ENCODE results near the gene ATP13A4.

The ATP13A4 gene

DNA sequence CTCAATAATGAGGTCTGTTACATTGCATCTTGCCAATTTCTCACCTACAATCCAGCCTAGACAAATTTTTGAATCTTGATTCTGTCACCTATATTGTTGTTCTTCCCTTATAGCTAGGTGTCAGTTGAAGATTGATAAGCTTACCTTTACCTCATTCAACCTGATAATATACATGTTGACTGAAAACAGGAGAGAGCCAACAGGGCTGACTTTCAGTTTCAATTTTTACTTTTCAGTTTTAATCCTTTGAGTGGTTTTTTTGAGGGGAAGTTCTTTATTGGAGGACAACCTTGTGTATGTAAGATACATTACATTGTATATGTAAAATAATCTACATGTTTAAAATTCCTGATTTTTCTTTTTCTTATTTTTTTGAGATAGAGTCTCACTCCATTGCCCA is 181.9 kb downstream of the ATP13A4 start:
- no peak overlapping the region for H3K4me3 ChIP-seq (ENCODE audit: low read length)
- no peak for TF ChIP-seq ZNF274 (IDR thresholded peaks at IDR 0.05; ENCODE audit: low read depth, low read length)

DNA sequence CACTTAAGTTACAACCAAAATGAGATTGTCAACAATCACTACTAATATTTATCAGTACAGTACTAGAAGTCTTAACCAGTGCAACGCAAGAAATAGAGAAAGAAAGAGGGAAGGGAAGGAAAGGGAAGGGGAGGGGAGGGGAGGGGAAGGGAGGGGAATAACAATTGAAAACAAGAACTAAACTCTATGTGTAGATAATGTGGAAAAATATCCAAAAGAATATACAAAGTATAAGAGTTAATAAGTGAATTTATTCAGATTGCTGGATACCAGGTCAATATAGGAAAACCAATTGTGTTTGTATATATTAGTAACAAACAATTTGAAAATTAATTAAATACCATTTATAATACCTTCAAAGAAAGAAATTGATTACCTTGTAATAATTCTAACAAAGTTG is 186.8 kb downstream of the ATP13A4 start:
- no peak for TF ChIP-seq ZNF274 (IDR thresholded peaks at IDR 0.05; ENCODE audit: low read depth, low read length)

DNA sequence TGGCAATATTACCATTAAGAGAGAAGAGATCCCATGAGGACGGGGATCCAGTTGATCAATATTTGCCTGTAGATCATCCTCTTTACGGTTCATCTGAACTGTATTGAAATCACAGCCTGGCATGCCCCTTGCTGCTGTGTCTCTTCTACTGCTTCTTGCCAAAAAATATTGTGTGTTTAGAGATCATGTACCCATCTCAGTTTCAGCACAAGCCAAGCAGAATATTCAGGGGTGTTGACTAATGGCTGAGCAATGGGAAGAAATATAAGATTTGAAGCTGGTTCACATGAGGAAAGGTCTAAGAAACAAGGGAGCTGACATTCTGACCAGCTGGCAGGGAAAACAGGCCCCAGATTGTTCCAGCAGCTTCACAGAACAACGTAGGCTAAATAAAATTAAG is 197.4 kb downstream of the ATP13A4 start:
- TF ChIP-seq ZNF274 (IDR thresholded peaks at IDR 0.05; ENCODE audit: low read depth, low read length): no peak
- no peak overlapping the region for H3K4me3 ChIP-seq (ENCODE audit: low read length)

More for the DNA sequence above, 186.8 kb downstream of the ATP13A4 start:
- no peak overlapping the region for H3K4me3 ChIP-seq (ENCODE audit: low read length)

DNA sequence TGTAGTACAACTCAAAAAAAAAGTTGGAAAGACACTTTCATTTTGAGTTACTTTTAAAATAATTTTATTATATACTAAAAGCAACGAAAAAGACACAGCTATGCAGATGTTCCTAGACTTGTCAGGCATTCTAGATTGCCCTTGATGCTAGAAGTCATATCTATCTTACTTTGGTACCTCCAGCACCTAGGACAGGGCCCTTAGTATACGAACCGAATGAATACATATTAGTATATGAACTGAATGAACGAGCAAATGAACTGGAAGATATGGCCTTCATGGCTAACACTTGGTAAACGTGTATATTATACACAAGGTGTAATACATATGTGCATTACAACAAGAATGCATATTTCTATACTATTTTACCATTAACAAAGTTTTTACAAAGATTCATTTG is 200.3 kb downstream of the ATP13A4 start:
- no peak overlapping the region for H3K4me3 ChIP-seq (ENCODE audit: low read length)
- no peak for TF ChIP-seq ZNF274 (IDR thresholded peaks at IDR 0.05; ENCODE audit: low read depth, low read length)

All from GM08714 (cell line).